GM18526 (cell line): ENCODE data around the gene FAM3A.

ENCODE experiments used
- POLR2A ChIP-seq: IDR thresholded peaks from 3 replicates; pipeline ENCODE4 v1.6.1; 2011; ENCODE audit not compliant: insufficient read length; ENCODE audit errors: extremely low read depth

The FAM3A gene

DNA sequence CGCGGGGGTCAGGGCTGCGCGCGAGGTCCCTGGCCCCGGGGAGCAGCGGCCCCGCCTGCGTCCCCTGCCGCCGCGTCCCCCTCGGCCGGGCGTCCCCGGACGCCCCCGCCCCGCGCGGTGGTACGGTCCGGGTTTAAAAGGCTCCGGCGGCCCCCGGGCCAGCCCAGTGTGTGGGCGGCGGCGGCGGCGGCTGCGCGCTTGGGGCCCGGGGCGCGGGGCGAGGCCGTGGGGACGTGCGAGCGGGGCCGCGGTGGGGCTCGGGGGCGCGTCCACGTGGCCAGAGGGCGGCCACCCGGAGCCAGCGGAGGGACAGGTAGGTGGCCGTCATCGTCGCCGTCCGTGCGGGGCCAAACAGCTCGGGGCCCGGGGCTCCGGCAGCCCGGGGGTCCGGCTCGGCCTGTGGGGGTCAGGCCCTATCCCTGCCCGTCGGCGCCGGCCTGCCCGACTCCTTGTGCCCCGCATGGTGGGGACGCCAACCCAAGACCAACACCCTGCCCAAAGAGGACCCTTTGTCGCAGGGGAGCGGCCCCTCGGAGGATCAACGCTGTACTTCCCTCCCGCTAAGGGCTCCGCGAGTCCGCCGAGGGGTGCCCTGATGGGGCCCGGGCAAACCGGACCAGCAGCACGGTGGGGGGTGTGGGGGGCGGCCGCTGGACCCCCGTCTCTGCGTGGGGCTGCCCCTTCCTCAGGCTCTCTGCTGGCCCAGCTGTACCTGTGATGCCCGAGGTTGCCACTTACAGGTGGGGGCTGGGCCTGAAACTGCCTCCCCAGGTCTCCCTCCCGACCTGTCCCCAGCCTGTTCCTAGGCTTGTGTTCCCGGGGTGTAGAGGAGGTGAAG lies 57.7 kb downstream of the FAM3A start, which contains the start of gene PLXNA3:
Gene PLXNA3, plus strand, starts transcription at position 166 of the 838 bp plus-strand sequence. CDS start 1,903 bp downstream, outside the sequence.
- TF ChIP-seq POLR2A, result peak; percentile 39

DNA sequence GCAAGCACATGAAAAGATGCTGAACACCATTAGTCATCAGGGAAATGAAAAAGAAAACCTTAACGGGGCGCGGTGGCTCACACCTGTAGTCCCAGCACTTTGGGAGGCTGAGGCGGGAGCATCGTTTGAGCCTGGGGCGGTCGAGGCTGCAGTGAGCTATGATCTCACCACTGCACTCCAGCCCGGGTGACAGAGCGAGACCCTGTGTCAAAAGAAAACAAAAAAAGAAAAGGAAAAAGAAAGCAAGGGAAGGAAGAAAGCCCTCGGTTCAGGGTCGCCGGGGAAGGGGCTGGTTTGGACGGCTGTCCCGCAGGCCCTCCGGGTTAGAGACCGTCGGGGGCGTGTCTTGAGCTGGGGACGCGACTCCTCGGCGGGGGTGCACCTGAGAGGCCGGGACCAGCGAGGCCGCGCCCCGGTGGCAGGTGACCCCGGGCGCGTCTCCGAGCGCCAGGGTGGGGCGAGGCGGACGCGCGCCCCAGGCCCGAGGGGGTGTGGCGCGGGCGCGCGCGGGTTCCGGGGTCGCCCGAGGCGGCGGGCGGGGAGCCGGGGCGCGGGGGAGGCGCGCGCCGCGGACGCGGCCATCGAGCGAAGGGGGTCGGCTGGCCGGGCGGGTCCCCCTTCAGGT lies 58.4 kb downstream of the FAM3A start:
- TF ChIP-seq POLR2A, result no peak
